ENCODE data around the gene EIF2D. TPM values are rescaled to one million over a fixed set of nuclear protein-coding genes. Genes with fewer than 3 reads are reported as not detected.
"Not testable (repeated sequence)": the region's sequence is repeated elsewhere in the genome, so short reads cannot be mapped to it uniquely, and the experiment has no call there.

Gene EIF2D
- total RNA-seq, 2 experiments from 2014 or later: 112 to 113 TPM

DNA sequence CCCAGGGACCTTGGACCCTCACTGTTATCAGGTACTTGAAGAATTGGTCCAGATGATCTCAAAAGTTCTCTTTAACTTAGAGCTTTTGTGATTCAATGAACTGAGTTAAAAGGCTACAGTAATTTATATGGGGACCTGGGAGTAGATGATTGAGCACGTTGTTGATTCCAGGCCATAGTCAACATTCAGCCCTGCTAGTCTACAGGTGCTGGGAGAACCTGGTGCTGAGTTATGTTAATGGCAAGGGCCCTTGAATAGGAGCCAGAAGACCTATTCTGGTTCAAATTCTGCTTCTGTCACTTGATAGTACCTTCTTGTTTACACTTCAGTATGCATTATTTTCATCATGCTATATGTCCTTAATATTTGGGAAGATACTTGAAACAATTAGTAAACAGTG is 34.2 kb upstream of the EIF2D start:
- Mint-ChIP-seq H3K4me3 (no peak overlapping the region), H3K4me1 (no peaks in the 10 kb centered on the region), H3K9me3 (no peaks in the 10 kb centered on the region), H3K27me3 (no peaks in the 10 kb centered on the region), H3K36me3 (peaks cover 13% of the 10 kb centered on the region), H3K27ac (no peak overlapping the region)
- DNase-seq: no peak

DNA sequence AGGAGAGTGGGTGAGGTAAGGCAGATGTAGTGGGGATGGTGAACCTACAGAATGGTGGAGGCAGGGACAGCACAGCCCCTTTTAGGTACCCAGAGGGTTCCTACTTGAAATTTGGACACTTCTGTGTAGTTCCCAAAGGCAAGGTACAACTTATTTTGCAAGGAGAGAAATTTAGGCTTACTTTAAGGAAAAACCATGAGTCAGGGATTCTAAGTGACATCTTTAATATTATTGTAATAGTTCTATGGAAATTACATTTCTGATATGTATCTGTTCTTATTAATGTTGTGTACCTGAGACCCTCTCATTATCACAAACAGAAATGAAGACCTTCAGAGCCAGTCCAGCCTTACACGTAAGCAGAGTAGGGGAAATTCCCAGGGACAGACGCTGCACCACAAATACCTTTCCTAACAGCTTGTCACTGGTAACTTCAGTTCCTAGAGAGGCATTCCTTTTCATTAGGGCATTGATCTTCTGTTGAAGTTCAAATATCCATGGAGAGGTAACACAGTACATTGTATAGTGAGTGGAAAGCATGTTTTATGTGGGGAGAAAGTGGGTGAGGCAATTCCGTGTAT is 30.9 kb upstream of the EIF2D start:
- no peak for DNase-seq
- no peaks in the 10 kb centered on the region for H3K9me3 Mint-ChIP-seq
- H3K4me1 Mint-ChIP-seq: no peaks in the 10 kb centered on the region
- H3K36me3 Mint-ChIP-seq: peaks cover 12% of the 10 kb centered on the region
- peaks cover 22% of the 10 kb centered on the region for H3K27me3 Mint-ChIP-seq
- no peak overlapping the region for H3K27ac Mint-ChIP-seq
- H3K4me3 Mint-ChIP-seq: no peak overlapping the region

DNA sequence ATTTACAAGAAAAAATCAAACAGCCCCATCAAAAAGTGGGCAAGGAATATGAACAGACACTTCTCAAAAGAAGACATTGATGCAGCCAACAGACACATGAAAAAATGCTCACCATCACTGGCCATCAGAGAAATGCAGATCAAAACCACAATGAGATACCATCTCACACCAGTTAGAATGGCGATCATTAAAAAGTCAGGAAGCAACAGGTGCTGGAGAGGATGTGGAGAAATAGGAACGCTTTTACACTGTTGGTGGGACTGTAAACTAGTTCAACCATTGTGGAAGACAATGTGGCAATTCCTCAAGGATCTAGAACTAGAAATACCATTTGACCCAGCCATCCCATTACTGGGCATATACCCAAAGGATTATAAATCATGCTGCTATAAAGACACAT is 29.8 kb upstream of the EIF2D start:
- H3K4me3 Mint-ChIP-seq, H3K27ac Mint-ChIP-seq: not testable (repeated sequence)
- H3K27me3 Mint-ChIP-seq: peaks cover 34% of the 10 kb centered on the region

GRCh38 chr1:206637605-206638004 is 25.3 kb upstream of the EIF2D start:
- no peak for DNase-seq
- H3K4me1 Mint-ChIP-seq: peaks cover 30% of the 10 kb centered on the region
- H3K27ac Mint-ChIP-seq: no peak overlapping the region
- H3K27me3 Mint-ChIP-seq: peaks cover 52% of the 10 kb centered on the region
- no peak overlapping the region for H3K4me3 Mint-ChIP-seq
- H3K36me3 Mint-ChIP-seq: no peaks in the 10 kb centered on the region
- H3K9me3 Mint-ChIP-seq: no peaks in the 10 kb centered on the region

More for the DNA sequence above, 29.8 kb upstream of the EIF2D start:
- not testable (repeated sequence) for DNase-seq, H3K36me3 Mint-ChIP-seq, H3K4me1 Mint-ChIP-seq, H3K9me3 Mint-ChIP-seq

DNA sequence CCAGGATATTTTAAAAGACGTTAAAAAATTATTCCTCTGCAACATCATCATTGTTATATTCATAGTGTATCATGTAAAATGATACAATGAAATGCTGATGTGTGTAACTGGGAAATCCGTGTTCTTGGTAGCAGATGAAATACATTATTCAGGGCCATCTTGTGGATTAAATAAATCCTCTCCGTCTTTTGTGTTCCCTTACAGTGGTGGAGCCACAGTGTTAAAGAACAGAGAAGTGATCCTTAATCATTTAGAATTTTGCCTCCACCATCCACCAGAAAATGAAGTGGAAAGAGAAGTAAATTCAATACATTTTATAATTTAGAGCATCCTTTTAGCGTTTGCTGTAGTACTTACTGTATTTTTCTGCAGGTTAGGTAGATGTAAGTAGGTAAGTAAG is 24.4 kb upstream of the EIF2D start:
- no peak overlapping the region for H3K4me3 Mint-ChIP-seq

GRCh38 chr1:206635978-206636345 is 23.7 kb upstream of the EIF2D start:
- peaks cover 30% of the 10 kb centered on the region for H3K4me1 Mint-ChIP-seq
- H3K36me3 Mint-ChIP-seq: no peaks in the 10 kb centered on the region
- peak overlapping the region; percentile 81 for H3K4me3 Mint-ChIP-seq
- DNase-seq: peak; percentile 14
- no peak overlapping the region for H3K27ac Mint-ChIP-seq
- no peaks in the 10 kb centered on the region for H3K9me3 Mint-ChIP-seq
- peaks cover 59% of the 10 kb centered on the region for H3K27me3 Mint-ChIP-seq

More for the DNA sequence above, 24.4 kb upstream of the EIF2D start:
- H3K27me3 Mint-ChIP-seq: peaks cover 58% of the 10 kb centered on the region
- H3K36me3 Mint-ChIP-seq: no peaks in the 10 kb centered on the region
- no peak overlapping the region for H3K27ac Mint-ChIP-seq
- DNase-seq: no peak
- peaks cover 30% of the 10 kb centered on the region for H3K4me1 Mint-ChIP-seq
- H3K9me3 Mint-ChIP-seq: no peaks in the 10 kb centered on the region

GRCh38 chr1:206635080-206635977 is 23.1 kb upstream of the EIF2D start, which contains the start of gene DYRK3:
Gene DYRK3 (plus strand): TSS chr1:206635536. CDS start chr1:206635704, 168 bp downstream.
- H3K4me3 Mint-ChIP-seq: peak within 1 kb of the TSS; percentile 81

DNA sequence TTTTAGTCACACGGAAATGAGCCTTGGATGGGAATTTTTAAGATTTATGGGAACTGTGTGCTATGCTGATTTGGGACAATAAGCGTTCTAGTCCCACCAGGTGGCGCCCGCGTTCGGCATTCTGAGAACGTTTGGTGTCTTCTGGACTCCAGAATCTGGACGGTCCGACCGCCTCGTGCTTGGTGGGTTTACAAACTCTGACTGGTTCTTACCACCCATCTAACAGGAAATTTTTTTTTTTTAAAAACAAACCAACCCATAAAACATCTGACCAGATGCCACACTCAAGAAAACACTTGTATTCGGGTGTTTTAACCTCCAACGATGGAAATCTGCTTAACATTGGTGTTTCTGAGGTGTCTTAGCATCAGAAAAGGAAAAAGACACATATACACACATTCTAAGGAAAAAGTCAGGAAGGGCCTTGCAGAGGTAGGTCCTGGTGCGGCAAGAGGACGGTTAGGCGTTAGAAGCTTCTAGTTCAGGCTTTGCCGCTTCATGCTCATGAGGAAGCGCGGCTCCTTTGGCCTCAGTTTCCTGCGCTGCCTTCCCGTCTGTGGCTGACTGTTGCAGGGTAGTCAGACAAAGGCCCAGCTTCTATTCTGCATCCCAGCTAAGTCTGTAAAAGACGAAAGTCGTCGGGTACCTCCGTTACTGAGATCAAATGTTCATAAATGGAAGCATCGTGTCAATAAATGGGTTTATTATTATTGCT is 22.3 kb upstream of the EIF2D start:
- Mint-ChIP-seq H3K9me3 (no peaks in the 10 kb centered on the region), H3K4me1 (peaks cover 30% of the 10 kb centered on the region)

More at GRCh38 chr1:206635080-206635977, 23.1 kb upstream of the EIF2D start, which contains the start of gene DYRK3:
- Mint-ChIP-seq H3K9me3 (no peaks in the 10 kb centered on the region), H3K27ac (peak within 1 kb of the TSS; percentile 88), H3K36me3 (no peaks in the 10 kb centered on the region), H3K4me1 (peaks cover 30% of the 10 kb centered on the region), H3K27me3 (peaks cover 54% of the 10 kb centered on the region)
- DNase-seq: peak; percentile 96

DNA sequence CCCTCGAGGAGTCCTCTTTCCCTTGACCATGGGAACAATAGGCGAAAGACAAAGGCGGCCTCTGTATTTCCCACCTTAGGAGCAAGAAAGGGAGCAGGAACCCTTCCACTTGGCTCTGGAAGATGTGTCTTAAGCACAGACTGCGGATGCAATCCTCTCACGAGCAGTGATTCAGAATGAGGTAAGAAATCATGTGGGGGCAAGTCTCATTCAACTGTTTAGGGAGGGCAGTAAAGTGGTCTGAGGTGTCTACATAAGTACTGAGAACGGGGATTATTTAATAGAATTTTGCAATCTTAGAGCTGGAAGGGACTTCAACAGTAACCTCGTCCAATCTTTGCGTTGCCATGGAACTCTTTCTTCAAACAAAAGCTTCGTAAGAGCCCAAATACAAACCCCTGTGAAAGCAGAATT is 21.4 kb upstream of the EIF2D start:
- H3K27me3 Mint-ChIP-seq: peaks cover 46% of the 10 kb centered on the region
- no peaks in the 10 kb centered on the region for H3K36me3 Mint-ChIP-seq
- no peaks in the 10 kb centered on the region for H3K9me3 Mint-ChIP-seq
- peak overlapping the region; percentile 71 for H3K27ac Mint-ChIP-seq
- H3K4me3 Mint-ChIP-seq: no peak overlapping the region
- peaks cover 30% of the 10 kb centered on the region for H3K4me1 Mint-ChIP-seq
- DNase-seq: no peak

More for the DNA sequence above, 22.3 kb upstream of the EIF2D start:
- Mint-ChIP-seq H3K36me3 (no peaks in the 10 kb centered on the region), H3K4me3 (peak overlapping the region; percentile 81), H3K27ac (peak overlapping the region; percentile 88), H3K27me3 (peaks cover 50% of the 10 kb centered on the region)
- DNase-seq: peak; percentile 69

- no peaks in the 10 kb centered on the region for H3K36me3 Mint-ChIP-seq
- peak; percentile 25 for DNase-seq
- H3K4me1 Mint-ChIP-seq: peaks cover 17% of the 10 kb centered on the region
- no peaks in the 10 kb centered on the region for H3K9me3 Mint-ChIP-seq
- H3K4me3 Mint-ChIP-seq: no peak overlapping the region
- peaks cover 25% of the 10 kb centered on the region for H3K27me3 Mint-ChIP-seq
- H3K27ac Mint-ChIP-seq: no peak overlapping the region
These were observed 18.8 kb upstream of the EIF2D start for GRCh38 chr1:206631085-206631509.

- Mint-ChIP-seq H3K27me3 (peaks cover 23% of the 10 kb centered on the region), H3K4me3 (no peak overlapping the region), H3K36me3 (no peaks in the 10 kb centered on the region), H3K9me3 (no peaks in the 10 kb centered on the region), H3K27ac (no peak overlapping the region), H3K4me1 (peaks cover 2% of the 10 kb centered on the region)
- no peak for DNase-seq
These were observed 16.7 kb upstream of the EIF2D start for GRCh38 chr1:206628916-206629315.

DNA sequence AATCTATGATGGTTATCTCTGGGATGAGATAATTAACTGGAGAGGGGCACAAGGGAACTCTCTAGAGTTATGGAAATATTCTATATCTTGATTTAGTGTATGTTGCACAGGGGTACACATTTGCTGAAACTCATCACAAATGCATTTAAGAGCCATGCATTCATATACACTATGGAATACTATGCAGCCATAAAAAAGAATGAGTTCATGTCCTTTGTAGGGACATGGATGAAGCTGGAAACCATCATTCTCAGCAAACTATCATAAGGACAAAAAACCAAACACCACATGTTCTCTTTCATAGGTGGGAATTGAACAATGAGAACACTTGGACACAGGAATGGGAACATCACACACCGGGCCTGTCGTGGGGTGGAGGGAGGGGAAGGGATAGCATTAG is 14.1 kb upstream of the EIF2D start:
- not testable (repeated sequence) for DNase-seq, H3K4me3 Mint-ChIP-seq, H3K27ac Mint-ChIP-seq, H3K9me3 Mint-ChIP-seq, H3K36me3 Mint-ChIP-seq, H3K4me1 Mint-ChIP-seq
- peaks cover 11% of the 10 kb centered on the region for H3K27me3 Mint-ChIP-seq

DNA sequence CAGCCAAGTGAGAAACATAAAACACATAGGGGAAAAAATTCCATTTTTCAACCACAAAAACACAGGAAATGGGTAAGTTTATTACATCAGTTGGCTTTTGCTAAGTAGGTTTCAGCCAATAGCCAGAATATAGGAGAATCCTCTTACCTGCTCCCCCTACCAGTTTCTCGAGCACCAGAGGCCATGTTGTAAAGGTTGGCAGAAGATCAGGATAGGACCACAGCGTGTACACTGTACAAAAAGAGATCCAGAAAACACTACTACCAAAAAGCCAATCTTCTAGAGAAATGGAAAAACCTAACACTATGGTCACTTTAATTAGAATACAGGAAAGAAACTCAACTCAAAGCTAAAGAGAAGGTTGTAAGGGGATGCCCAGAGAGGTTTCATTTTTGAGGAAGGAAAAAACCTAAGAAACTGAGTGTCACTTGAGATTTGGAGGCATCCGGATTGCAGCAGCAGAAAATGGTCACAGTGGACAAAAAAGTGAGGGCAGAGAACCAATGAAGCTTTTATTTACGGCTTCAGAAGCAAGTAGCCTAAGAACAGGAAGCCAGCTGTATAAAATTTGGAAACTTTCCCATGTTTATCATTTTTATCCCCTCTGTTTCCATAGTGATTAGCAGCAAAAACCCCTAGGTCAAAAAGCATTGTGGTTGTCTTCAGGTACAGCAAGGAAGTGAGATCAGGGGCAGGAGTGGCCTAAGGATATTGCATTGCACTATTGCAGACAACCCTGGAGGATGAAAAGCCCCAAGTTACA is 2.9 kb downstream of the EIF2D start:
- DNase-seq: peak; percentile 35
- Mint-ChIP-seq H3K27me3 (no peaks in the 10 kb centered on the region), H3K9me3 (no peaks in the 10 kb centered on the region), H3K4me1 (peaks cover 46% of the 10 kb centered on the region), H3K27ac (peak overlapping the region; percentile 92), H3K36me3 (peaks cover 56% of the 10 kb centered on the region), H3K4me3 (peak overlapping the region; percentile 96)

DNA sequence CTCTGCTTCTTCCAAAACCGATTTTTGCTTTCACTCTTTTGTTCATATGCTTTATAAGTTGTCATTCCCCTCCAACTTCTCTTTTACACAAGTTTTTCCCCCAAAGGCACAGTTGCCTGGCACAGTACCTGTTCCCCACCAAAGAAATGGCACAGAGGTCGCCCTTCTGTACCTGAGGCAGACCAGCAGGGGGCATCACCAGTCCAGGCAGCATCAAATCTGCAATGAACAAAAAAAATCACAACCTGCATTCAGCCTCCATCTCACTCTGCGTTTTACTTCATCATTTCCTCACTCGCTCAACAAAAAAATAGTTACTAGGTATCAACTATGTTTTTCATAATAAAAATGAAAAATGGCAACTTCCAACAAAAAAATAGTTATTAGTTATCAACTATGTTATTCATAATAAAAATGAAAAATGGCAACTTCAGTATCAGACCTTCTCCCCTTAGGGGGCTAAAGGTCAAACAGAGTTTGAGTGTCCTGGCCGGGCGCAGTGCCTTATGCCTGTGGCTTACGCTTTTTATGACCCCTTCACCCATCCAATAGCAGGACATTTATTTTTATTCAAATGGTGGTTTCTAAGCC is 4.1 kb downstream of the EIF2D start:
- Mint-ChIP-seq H3K36me3 (peaks cover 56% of the 10 kb centered on the region), H3K9me3 (no peaks in the 10 kb centered on the region), H3K4me3 (peak overlapping the region; percentile 96), H3K4me1 (peaks cover 46% of the 10 kb centered on the region), H3K27me3 (no peaks in the 10 kb centered on the region), H3K27ac (peak overlapping the region; percentile 92)
- DNase-seq: peak; percentile 69

All from activated naive CD8-positive, alpha-beta T cell treated with anti-CD3 and anti-CD28 coated beads for 36 hours (primary cell).